ENCODE results near the gene POC1B.

DNA sequence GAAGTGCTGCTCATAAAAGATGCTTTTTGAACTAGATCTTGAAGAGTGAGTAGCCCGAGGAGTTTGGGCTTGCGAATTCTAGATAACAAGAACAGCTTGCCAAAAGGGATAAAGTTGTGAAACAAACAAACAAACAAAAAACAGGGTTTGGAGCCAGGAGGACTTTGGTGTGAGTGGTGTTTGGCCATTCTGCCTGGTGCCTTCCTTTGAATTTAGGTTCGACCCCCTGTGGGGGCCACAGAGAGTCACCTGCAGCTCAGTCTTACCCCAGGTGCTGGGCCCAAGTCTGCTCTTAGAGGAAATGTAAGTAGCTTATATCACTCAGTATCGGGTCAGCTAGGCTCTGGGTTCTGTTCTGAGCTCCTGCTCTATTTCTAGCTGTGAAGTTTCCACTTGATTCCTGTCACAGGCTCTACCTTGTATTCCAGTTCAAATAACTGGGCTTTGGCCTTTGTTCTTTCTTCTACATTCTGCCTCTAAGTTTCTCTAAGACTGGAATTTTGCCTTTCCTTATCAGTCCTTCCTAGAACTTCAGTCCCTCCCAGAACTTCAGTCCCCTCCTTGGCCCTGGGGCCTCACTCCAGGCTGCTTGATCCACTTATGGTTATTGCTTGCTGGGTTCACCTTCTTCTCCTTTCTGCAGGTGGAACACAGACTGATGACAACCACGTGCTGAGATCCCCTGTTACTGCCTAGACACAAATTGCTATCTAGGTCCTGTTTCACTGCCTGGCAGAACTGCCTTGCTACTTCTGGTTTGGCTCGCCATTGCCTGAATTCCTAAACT, 153.1 kb downstream of the POC1B start:
- TF ChIP-seq CTCF (optimal IDR thresholded peaks at IDR 0.05 in 1 of 3, IDR thresholded peaks at IDR 0.05 in 1 of 3, conservative IDR thresholded peaks at IDR 0.05 in 1 of 3; ENCODE audit: extremely low read depth in 1 of 3, insufficient read depth in 2 of 3, low read length in 3 of 3) (no peak), EZH2 (IDR thresholded peaks at IDR 0.05; ENCODE audit: low read length) (no peak)

All from keratinocyte (primary cell).